CD4-positive, alpha-beta T cell treated with Interleukin-4 for 4 hours (primary cell): ENCODE measurements around the gene PCDHA3.
"Not testable (repeated sequence)": the region's sequence is repeated elsewhere in the genome, so short reads cannot be mapped to it uniquely, and the experiment has no call there.

Source experiments
- DNase-seq: peaks from one replicate; pipeline ENCODE4 v3.0.0-alpha.2; 2020

PCDHA3 gene

DNA sequence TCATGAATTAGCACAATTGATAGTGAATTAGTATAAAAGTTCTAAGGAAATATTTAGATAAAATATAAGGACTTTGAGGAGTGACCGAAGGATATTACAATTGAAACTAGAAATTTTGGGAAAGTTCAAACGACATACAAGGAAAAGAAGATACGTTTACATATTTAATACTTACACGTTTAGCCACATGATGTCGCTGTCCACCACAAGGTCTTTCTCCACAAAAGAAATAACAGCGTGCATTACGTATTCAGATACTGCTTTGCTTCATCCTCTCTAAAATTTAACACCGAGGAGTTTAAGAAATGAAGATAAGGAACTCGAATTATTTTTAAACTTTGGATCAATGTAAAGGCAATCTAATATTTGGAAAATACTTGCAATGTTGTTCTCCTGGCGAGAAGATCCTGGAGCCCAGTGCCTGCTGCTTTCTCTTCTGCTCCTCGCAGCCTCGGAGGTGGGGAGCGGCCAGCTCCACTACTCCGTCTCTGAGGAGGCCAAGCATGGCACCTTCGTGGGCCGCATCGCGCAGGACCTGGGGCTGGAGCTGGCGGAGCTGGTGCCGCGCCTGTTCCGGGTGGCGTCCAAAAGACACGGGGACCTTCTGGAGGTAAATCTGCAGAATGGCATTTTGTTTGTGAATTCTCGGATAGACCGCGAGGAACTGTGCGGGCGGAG lies at the start of gene PCDHA3:
Gene PCDHA3, plus strand, starts transcription at position 242 of the 678 bp plus-strand sequence.
- no peak for DNase-seq

- DNase-seq, result no peak
Measured at GRCh38 chr5:140753561-140753960, 47.3 kb upstream of the PCDHA3 start.

GRCh38 chr5:140764177-140764973 lies 36.5 kb upstream of the PCDHA3 start:
- no peak for DNase-seq

- no peak for DNase-seq
Measured at GRCh38 chr5:140767444-140767843, 33.4 kb upstream of the PCDHA3 start.

GRCh38 chr5:140780512-140780911 lies 20.3 kb upstream of the PCDHA3 start:
- DNase-seq, result no peak

GRCh38 chr5:140785905-140786686 lies 14.8 kb upstream of the PCDHA3 start, which contains the start of gene PCDHA1:
PCDHA1 (plus strand) TSS chr5:140786140.
- DNase-seq, result no peak

DNA sequence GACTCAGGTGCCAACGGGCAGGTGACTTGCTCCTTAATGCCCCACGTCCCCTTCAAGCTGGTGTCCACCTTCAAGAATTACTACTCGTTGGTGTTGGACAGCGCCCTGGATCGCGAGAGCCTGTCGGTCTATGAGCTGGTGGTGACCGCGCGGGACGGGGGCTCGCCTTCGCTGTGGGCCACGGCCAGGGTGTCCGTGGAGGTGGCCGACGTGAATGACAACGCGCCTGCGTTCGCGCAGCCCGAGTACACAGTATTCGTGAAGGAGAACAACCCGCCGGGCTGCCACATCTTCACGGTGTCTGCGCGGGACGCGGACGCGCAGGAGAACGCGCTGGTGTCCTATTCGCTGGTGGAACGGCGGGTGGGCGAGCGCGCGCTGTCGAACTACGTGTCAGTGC lies 13.4 kb upstream of the PCDHA3 start:
- not testable (repeated sequence) for DNase-seq

DNA sequence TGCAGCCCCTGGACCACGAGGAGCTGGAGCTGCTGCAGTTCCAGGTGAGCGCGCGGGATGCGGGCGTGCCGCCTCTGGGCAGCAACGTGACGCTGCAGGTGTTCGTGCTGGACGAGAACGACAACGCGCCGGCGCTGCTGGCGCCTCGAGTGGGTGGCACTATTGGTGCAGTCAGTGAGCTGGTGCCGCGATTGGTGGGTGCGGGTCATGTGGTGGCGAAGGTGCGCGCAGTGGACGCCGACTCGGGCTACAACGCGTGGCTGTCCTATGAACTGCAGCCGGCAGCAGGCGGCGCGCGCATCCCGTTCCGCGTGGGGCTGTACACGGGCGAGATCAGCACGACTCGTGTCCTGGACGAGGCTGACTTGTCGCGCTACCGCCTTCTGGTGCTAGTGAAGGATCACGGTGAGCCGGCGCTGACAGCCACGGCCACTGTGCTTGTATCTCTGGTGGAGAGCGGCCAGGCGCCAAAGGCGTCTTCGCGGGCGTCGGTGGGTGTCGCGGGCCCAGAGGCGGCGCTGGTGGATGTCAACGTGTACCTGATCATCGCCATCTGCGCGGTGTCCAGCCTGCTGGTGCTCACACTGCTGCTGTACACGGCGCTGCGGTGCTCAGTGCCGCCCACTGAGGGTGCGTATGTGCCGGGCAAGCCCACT lies 12.9 kb upstream of the PCDHA3 start:
- not testable (repeated sequence) for DNase-seq

DNA sequence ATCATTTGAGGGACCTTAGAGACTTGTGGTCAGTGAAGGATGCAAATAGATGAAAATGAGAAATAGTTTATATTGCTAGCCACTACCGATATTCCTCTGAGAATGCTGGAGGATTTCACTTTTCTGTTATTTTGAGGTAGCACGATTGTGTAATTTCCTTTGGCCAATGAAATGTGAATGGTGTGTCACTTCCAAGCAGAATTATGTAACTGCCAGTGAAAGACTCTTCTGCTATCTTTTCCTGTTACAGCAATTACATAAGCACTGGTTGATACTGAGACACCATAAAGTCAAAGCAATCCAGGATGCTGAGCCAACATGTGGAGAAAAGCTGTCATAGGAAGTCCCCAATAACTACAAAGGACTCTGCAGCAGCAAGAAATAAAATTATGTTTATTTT lies 9.8 kb upstream of the PCDHA3 start:
- DNase-seq, result no peak

- DNase-seq, result no peak
Measured at GRCh38 chr5:140794595-140795258, 6.1 kb upstream of the PCDHA3 start, which contains the start of gene PCDHA2. PCDHA2 (plus strand) TSS chr5:140794852.

DNA sequence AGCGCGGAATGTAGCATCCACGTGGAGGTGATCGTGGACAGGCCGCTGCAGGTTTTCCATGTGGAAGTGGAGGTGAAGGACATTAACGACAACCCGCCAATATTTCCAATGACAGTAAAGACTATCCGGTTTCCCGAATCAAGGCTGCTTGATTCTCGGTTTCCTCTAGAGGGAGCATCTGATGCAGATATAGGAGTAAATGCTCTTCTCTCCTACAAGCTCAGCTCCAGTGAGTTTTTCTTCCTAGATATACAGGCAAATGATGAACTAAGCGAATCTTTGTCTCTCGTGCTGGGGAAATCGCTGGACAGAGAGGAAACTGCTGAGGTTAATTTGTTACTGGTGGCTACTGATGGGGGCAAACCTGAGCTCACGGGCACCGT lies 5.6 kb upstream of the PCDHA3 start:
- DNase-seq, result no peak

GRCh38 chr5:140796072-140796717 lies 4.7 kb upstream of the PCDHA3 start:
- not testable (repeated sequence) for DNase-seq

DNA sequence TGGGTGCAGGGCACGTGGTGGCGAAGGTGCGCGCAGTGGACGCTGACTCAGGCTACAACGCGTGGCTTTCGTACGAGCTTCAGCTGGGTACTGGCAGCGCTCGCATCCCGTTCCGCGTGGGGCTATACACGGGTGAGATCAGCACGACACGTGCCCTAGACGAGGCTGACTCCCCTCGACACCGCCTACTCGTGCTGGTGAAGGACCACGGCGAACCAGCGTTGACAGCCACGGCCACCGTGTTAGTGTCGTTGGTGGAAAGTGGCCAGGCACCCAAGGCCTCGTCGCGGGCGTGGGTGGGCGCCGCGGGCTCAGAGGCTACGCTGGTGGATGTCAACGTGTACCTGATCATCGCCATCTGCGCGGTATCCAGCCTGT lies 4.2 kb upstream of the PCDHA3 start:
- no peak for DNase-seq

DNA sequence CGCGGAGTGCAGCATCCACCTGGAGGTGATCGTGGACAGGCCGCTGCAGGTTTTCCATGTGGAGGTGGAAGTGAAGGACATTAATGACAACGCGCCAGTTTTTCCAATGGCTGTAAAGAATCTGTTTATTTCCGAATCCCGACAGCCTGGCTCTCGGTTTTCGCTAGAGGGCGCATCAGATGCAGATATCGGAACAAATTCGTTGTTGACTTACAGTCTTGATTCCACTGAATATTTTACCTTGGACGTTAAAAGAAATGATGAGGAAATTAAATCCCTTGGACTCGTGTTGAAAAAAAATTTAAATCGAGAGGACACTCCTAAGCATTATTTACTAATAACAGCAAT lies 611 bp downstream of the PCDHA3 start:
- DNase-seq, result no peak

- DNase-seq, result not testable (repeated sequence)
Measured at GRCh38 chr5:140802381-140802780, 1.5 kb downstream of the PCDHA3 start.

DNA sequence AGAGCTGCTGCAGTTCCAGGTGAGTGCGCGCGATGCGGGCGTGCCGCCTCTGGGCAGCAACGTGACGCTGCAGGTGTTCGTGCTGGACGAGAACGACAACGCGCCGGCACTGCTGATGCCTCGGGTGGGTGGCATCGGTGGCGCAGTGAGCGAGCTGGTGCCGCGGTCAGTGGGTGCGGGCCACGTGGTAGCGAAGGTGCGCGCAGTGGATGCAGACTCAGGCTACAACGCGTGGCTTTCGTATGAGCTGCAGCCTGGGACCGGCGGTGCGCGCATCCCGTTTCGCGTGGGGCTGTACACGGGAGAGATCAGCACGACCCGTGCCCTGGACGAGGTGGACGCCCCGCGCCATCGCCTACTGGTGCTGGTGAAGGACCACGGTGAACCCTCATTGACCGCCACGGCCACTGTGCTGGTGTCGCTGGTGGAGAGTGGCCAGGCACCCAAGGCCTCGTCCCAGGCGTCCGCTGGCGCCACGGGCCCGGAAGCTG lies 2.0 kb downstream of the PCDHA3 start:
- DNase-seq, result no peak

- no peak for DNase-seq
Measured at GRCh38 chr5:140806834-140807775, 6.2 kb downstream of the PCDHA3 start, which contains the start of gene PCDHA4. PCDHA4 (plus strand) TSS chr5:140807068.

DNA sequence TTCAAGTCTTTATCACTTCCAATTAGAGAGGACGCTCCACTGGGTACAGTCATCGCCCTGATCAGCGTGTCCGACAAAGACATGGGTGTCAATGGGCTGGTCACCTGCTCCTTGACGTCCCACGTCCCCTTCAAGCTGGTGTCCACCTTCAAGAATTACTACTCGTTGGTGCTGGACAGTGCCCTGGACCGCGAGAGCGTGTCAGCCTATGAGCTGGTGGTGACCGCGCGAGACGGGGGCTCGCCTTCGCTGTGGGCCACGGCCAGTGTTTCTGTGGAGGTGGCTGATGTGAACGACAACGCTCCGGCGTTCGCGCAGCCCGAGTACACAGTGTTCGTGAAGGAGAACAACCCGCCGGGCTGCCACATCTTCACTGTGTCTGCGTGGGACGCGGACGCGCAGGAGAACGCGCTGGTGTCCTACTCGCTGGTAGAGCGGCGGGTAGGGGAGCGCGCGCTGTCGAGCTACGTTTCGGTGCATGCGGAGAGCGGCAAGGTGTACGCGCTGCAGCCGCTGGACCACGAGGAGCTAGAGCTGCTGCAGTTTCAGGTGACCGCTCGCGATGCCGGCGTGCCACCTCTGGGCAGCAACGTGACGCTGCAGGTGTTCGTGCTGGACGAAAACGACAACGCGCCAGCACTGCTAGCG lies 7.5 kb downstream of the PCDHA3 start:
- not testable (repeated sequence) for DNase-seq

GRCh38 chr5:140808889-140809291 lies 8.0 kb downstream of the PCDHA3 start:
- no peak for DNase-seq
